Measurements from ENCODE around the gene SLC9A4. TPM values are rescaled to one million over a fixed set of nuclear protein-coding genes. Genes with fewer than 3 reads are reported as not detected.

The SLC9A4 gene
- total and polyA plus RNA-seq, 12 donors: 0.07 TPM; not detected in 11

DNA sequence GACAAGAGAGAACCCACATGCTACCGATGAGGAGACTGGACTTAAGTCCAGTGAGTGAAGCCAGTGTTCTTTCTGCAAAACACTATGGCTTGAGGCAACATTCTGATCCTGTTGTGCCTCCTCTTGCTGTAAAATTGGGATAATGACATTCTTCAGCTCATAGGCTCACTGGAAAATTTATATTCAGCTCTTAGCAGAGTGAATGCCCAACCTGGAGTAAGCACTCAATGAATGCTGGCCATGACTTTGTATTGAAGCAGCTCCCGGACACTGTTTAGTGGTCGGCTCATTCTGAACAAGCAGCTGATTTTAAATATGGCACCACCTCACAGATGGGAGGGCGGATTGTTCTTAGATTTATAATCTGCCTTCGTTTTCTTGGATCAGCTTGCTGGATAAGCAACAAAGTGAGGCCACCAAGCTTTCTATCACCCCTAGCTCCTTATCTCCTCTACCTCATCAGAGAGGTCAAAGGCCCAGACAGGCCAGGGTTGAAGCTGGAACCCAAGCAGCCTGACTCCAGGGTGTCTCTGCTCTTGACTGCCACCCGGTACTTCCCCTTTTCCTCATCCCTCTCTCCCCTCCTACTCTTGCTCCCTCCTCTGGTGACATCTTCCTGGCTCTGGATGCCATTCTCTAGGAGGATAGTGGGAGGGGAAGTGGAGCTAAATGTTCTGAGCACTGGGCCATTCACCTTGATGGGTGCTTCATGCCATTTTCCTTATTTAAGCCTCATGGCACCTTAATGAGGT lies 11.5 kb downstream of the SLC9A4 start:
- no peak for ATAC-seq
- intact Hi-C loops (cut with DNase I): no loop called here
- WGBS, 2 donors: 75 to 82% methylated on average over 6 of the region's 6 CpGs

GRCh38 chr2:102485147-102485785 lies 12.2 kb downstream of the SLC9A4 start:
- H3K4me3 ChIP-seq: no peak overlapping the region
- peaks cover 0 to 3% (median 0%) of the 10 kb centered on the region in 11 donors for H3K9me3 ChIP-seq
- peaks cover 0 to 28% (median 9%) of the 10 kb centered on the region in 7 donors for H3K27me3 ChIP-seq
- 69 to 71% methylated on average over 5 of the region's 5 CpGs for WGBS, 2 donors
- H3K4me1 ChIP-seq: peaks cover 0 to 10% (median 0%) of the 10 kb centered on the region in 9 donors
- intact Hi-C loops (cut with DNase I): no loop called here
- TF ChIP-seq, protein P1, sequence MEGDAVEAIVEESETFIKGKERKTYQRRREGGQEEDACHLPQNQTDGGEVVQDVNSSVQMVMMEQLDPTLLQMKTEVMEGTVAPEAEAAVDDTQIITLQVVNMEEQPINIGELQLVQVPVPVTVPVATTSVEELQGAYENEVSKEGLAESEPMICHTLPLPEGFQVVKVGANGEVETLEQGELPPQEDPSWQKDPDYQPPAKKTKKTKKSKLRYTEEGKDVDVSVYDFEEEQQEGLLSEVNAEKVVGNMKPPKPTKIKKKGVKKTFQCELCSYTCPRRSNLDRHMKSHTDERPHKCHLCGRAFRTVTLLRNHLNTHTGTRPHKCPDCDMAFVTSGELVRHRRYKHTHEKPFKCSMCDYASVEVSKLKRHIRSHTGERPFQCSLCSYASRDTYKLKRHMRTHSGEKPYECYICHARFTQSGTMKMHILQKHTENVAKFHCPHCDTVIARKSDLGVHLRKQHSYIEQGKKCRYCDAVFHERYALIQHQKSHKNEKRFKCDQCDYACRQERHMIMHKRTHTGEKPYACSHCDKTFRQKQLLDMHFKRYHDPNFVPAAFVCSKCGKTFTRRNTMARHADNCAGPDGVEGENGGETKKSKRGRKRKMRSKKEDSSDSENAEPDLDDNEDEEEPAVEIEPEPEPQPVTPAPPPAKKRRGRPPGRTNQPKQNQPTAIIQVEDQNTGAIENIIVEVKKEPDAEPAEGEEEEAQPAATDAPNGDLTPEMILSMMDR (IDR thresholded peaks at IDR 0.05): no peak
- H3K27ac ChIP-seq: no peak overlapping the region
- no peak for ATAC-seq
- no peaks in the 10 kb centered on the region for H3K36me3 ChIP-seq
- DNase-seq: no peak

More for the DNA sequence above, 11.5 kb downstream of the SLC9A4 start:
- peaks cover 0 to 28% (median 9%) of the 10 kb centered on the region in 7 donors for H3K27me3 ChIP-seq
- no peaks in the 10 kb centered on the region for H3K36me3 ChIP-seq
- no peak overlapping the region for H3K27ac ChIP-seq
- peaks cover 0 to 10% (median 0%) of the 10 kb centered on the region in 9 donors for H3K4me1 ChIP-seq
- TF ChIP-seq, protein P1 (IDR thresholded peaks at IDR 0.05): no peak
- H3K9me3 ChIP-seq: no peaks in the 10 kb centered on the region
- H3K4me3 ChIP-seq: no peak overlapping the region
- no peak for DNase-seq

- H3K4me3 ChIP-seq: no peak overlapping the region
- no peak for DNase-seq
- ATAC-seq: no peak
- intact Hi-C loops (cut with DNase I): no loop called here
- H3K4me1 ChIP-seq: peaks cover 0 to 10% (median 0%) of the 10 kb centered on the region in 9 donors
- 56 to 64% methylated on average over 1 of the region's 1 CpG for WGBS, 2 donors
- TF ChIP-seq, protein P1 (IDR thresholded peaks at IDR 0.05): no peak
- H3K9me3 ChIP-seq: peaks cover 0 to 10% (median 0%) of the 10 kb centered on the region in 11 donors
- H3K27ac ChIP-seq: no peak overlapping the region
- no peaks in the 10 kb centered on the region for H3K36me3 ChIP-seq
- H3K27me3 ChIP-seq: peaks cover 0 to 24% (median 9%) of the 10 kb centered on the region in 7 donors
These were observed 14.1 kb downstream of the SLC9A4 start for GRCh38 chr2:102486941-102487702.
